Activated CD4-positive, alpha-beta memory T cell treated with anti-CD3 and anti-CD28 coated beads, Interleukin-2, amount 10 ng/mL, durations not matched to agents 7 days and 5 days (primary cell): Measurements from ENCODE around the gene PAFAH1B2. TPM values are rescaled to one million over a fixed set of nuclear protein-coding genes. Genes with fewer than 3 reads are reported as not detected.
"Not testable (repeated sequence)": the region's sequence is repeated elsewhere in the genome, so short reads cannot be mapped to it uniquely, and the experiment has no call there.

Source experiments
- CTCF ChIA-PET: fragments of 350-600 bp; sonication (Branson Sonifier 250); formaldehyde crosslinking; loops from one replicate; lab custom pipeline; 2021; ENCODE audit warnings: antibody characterized with exemption, inconsistent platforms; lab: Charles Lee
- POLR2A ChIA-PET: fragments of 350-600 bp; sonication (Branson Sonifier 250); formaldehyde crosslinking; loops from one replicate; lab custom pipeline; 2021; ENCODE audit warnings: antibody characterized with exemption; lab: Charles Lee
- DNase-seq: peaks from one replicate; pipeline ENCODE4 v3.0.0-alpha.2; 2020
- H3K27ac Mint-ChIP-seq: one replicate; pipeline ENCODE4 v1.8.0; 2021; ENCODE audit warnings: mild to moderate bottlenecking, mixed read lengths
- H3K27me3 Mint-ChIP-seq: one replicate; pipeline ENCODE4 v1.8.0; 2021; ENCODE audit warnings: mixed read lengths
- H3K36me3 Mint-ChIP-seq: one replicate; pipeline ENCODE4 v1.8.0; 2021; ENCODE audit warnings: low read depth, mixed read lengths
- H3K4me1 Mint-ChIP-seq: one replicate; pipeline ENCODE4 v1.8.0; 2021; ENCODE audit warnings: mixed read lengths
- H3K4me3 Mint-ChIP-seq: one replicate; pipeline ENCODE4 v1.8.0; 2021; ENCODE audit warnings: mild to moderate bottlenecking, mixed read lengths
- H3K9me3 Mint-ChIP-seq: one replicate; pipeline ENCODE4 v1.8.0; 2021; ENCODE audit warnings: mixed read lengths
- total RNA-seq, 2 experiments: library from RNA; stranded (reverse); gene quantifications; one replicate each; pipeline ENCODE4 v1.2.3, GENCODE V29; 2021

The PAFAH1B2 gene
- total RNA-seq, 2 experiments from 2014 or later: 60.1 to 62.8 TPM

GRCh38 chr11:117205211-117205818 is 61.2 kb downstream of the PAFAH1B2 start:
- Mint-ChIP-seq H3K27me3 (no peaks in the 10 kb centered on the region), H3K27ac (no peak overlapping the region), H3K9me3 (no peaks in the 10 kb centered on the region), H3K4me3 (no peak overlapping the region), H3K36me3 (peaks cover 29% of the 10 kb centered on the region), H3K4me1 (no peaks in the 10 kb centered on the region)
- ChIA-PET CTCF (no interaction called here), POLR2A (no interaction called here)
- DNase-seq: no peak

GRCh38 chr11:117206111-117206510 is 62.0 kb downstream of the PAFAH1B2 start:
- peaks cover 32% of the 10 kb centered on the region for H3K36me3 Mint-ChIP-seq
- H3K27me3 Mint-ChIP-seq, DNase-seq, H3K27ac Mint-ChIP-seq, H3K4me3 Mint-ChIP-seq, POLR2A ChIA-PET, CTCF ChIA-PET, H3K9me3 Mint-ChIP-seq, H3K4me1 Mint-ChIP-seq: not testable (repeated sequence)

GRCh38 chr11:117206859-117207258 is 62.8 kb downstream of the PAFAH1B2 start:
- not testable (repeated sequence) for H3K27ac Mint-ChIP-seq, H3K27me3 Mint-ChIP-seq, H3K4me3 Mint-ChIP-seq

GRCh38 chr11:117207481-117207880 is 63.4 kb downstream of the PAFAH1B2 start:
- DNase-seq, H3K27me3 Mint-ChIP-seq, H3K9me3 Mint-ChIP-seq, H3K4me1 Mint-ChIP-seq, POLR2A ChIA-PET, CTCF ChIA-PET, H3K4me3 Mint-ChIP-seq, H3K27ac Mint-ChIP-seq: not testable (repeated sequence)
- H3K36me3 Mint-ChIP-seq: peaks cover 42% of the 10 kb centered on the region

More at GRCh38 chr11:117206859-117207258, 62.8 kb downstream of the PAFAH1B2 start:
- H3K4me1 Mint-ChIP-seq, DNase-seq, POLR2A ChIA-PET, CTCF ChIA-PET, H3K9me3 Mint-ChIP-seq: not testable (repeated sequence)
- H3K36me3 Mint-ChIP-seq: peaks cover 39% of the 10 kb centered on the region

- H3K36me3 Mint-ChIP-seq: peaks cover 49% of the 10 kb centered on the region
- H3K4me1 Mint-ChIP-seq, H3K4me3 Mint-ChIP-seq, H3K27me3 Mint-ChIP-seq, H3K27ac Mint-ChIP-seq, CTCF ChIA-PET, H3K9me3 Mint-ChIP-seq, DNase-seq, POLR2A ChIA-PET: not testable (repeated sequence)
Observed at GRCh38 chr11:117208710-117209109, 64.6 kb downstream of the PAFAH1B2 start.

GRCh38 chr11:117209351-117210125 is 65.5 kb downstream of the PAFAH1B2 start:
- H3K4me1 Mint-ChIP-seq, H3K4me3 Mint-ChIP-seq, H3K27ac Mint-ChIP-seq, POLR2A ChIA-PET, H3K27me3 Mint-ChIP-seq, H3K9me3 Mint-ChIP-seq, DNase-seq: not testable (repeated sequence)
- H3K36me3 Mint-ChIP-seq: peaks cover 50% of the 10 kb centered on the region
- CTCF ChIA-PET: interaction anchor here (1.2 kb wide), 1 partner anchor 21 kb away, joined by 3 read pairs; no protein-coding TSS in a partner anchor

GRCh38 chr11:117210620-117211019 is 66.5 kb downstream of the PAFAH1B2 start:
- peaks cover 43% of the 10 kb centered on the region for H3K36me3 Mint-ChIP-seq

GRCh38 chr11:117212697-117213355 is 68.7 kb downstream of the PAFAH1B2 start:
- Mint-ChIP-seq H3K27ac (no peak overlapping the region), H3K9me3 (no peaks in the 10 kb centered on the region), H3K4me3 (no peak overlapping the region), H3K27me3 (no peaks in the 10 kb centered on the region), H3K36me3 (peaks cover 58% of the 10 kb centered on the region), H3K4me1 (peaks cover 4% of the 10 kb centered on the region)
- no peak for DNase-seq
- ChIA-PET CTCF (interaction anchor here (1.8 to 2.6 kb wide), 2 partner anchors 14 to 32 kb away, joined by 4 to 17 read pairs; no protein-coding TSS in a partner anchor), POLR2A (interaction anchor here (1.0 to 1.3 kb wide), 2 partner anchors 9 to 10 kb away, joined by 4 to 5 read pairs; no protein-coding TSS in a partner anchor)

More at GRCh38 chr11:117210620-117211019, 66.5 kb downstream of the PAFAH1B2 start:
- ChIA-PET POLR2A (interaction anchor here (1.2 to 1.7 kb wide), 2 partner anchors 9 to 10 kb away, joined by 3 to 7 read pairs; no protein-coding TSS in a partner anchor), CTCF (interaction anchor here (1.1 to 2.6 kb wide), 3 partner anchors 11 to 20 kb away, joined by 3 to 17 read pairs (median 4); no protein-coding TSS in a partner anchor)
- DNase-seq: no peak
- no peaks in the 10 kb centered on the region for H3K27me3 Mint-ChIP-seq
- H3K27ac Mint-ChIP-seq: no peak overlapping the region
- H3K9me3 Mint-ChIP-seq: no peaks in the 10 kb centered on the region
- H3K4me1 Mint-ChIP-seq: peaks cover 1% of the 10 kb centered on the region
- no peak overlapping the region for H3K4me3 Mint-ChIP-seq

GRCh38 chr11:117214404-117215110 is 70.5 kb downstream of the PAFAH1B2 start:
- DNase-seq: no peak
- ChIA-PET CTCF (interaction anchor here (1.0 kb wide), 1 partner anchor 12 kb away, joined by 3 read pairs; no protein-coding TSS in a partner anchor), POLR2A (no interaction called here)
- no peaks in the 10 kb centered on the region for H3K27me3 Mint-ChIP-seq
- no peaks in the 10 kb centered on the region for H3K9me3 Mint-ChIP-seq
- H3K4me3 Mint-ChIP-seq: no peak overlapping the region
- peaks cover 73% of the 10 kb centered on the region for H3K36me3 Mint-ChIP-seq
- H3K4me1 Mint-ChIP-seq: peaks cover 4% of the 10 kb centered on the region
- no peak overlapping the region for H3K27ac Mint-ChIP-seq

- H3K4me1 Mint-ChIP-seq: peaks cover 6% of the 10 kb centered on the region
Observed at GRCh38 chr11:117217141-117218084, 73.3 kb downstream of the PAFAH1B2 start.

GRCh38 chr11:117218133-117218915 is 74.2 kb downstream of the PAFAH1B2 start:
- H3K27me3 Mint-ChIP-seq: no peaks in the 10 kb centered on the region
- H3K27ac Mint-ChIP-seq: no peak overlapping the region
- ChIA-PET CTCF (no interaction called here), POLR2A (interaction anchor here (1.0 to 5.2 kb wide), 2 partner anchors 9 to 13 kb away, joined by 3 to 25 read pairs; partner anchors contain the start of genes PCSK7 and RNF214)
- peaks cover 80% of the 10 kb centered on the region for H3K36me3 Mint-ChIP-seq
- no peak for DNase-seq
- H3K9me3 Mint-ChIP-seq: no peaks in the 10 kb centered on the region
- H3K4me3 Mint-ChIP-seq: no peak overlapping the region
- H3K4me1 Mint-ChIP-seq: peaks cover 6% of the 10 kb centered on the region

More at GRCh38 chr11:117217141-117218084, 73.3 kb downstream of the PAFAH1B2 start:
- Mint-ChIP-seq H3K36me3 (peaks cover 80% of the 10 kb centered on the region), H3K27ac (no peak overlapping the region), H3K27me3 (no peaks in the 10 kb centered on the region), H3K9me3 (no peaks in the 10 kb centered on the region), H3K4me3 (no peak overlapping the region)
- ChIA-PET CTCF (interaction anchor here (1.0 kb wide), 1 partner anchor 9 kb away, joined by 4 read pairs; no protein-coding TSS in a partner anchor), POLR2A (interaction anchor here (1.0 to 1.5 kb wide), 2 partner anchors 10 to 38 kb away, joined by 3 to 6 read pairs; partner anchors contain the start of gene SIDT2)
- no peak for DNase-seq
